HEK293 (cell line): ENCODE results near the gene SSC4D.

Experiments used
- BCL11A ChIP-seq: fragments of 450-650 bp; formaldehyde crosslinking; IDR thresholded peaks from 2 replicates; pipeline ENCODE4 v1.5.1; 2016; ENCODE audit warnings: low read depth, missing biosample characterization, missing genetic modification characterization
- GLI2 ChIP-seq: fragments of 450-650 bp; formaldehyde crosslinking; IDR thresholded peaks from 2 replicates; pipeline ENCODE4; 2017; ENCODE audit warnings: missing biosample characterization, missing genetic modification characterization, low read depth, borderline replicate concordance
- KLF17 ChIP-seq: fragments of 450-650 bp; formaldehyde crosslinking; IDR thresholded peaks from 2 replicates; pipeline ENCODE4 v1.5.1; 2016; ENCODE audit warnings: missing biosample characterization, missing genetic modification characterization
- TCF7L2 ChIP-seq: IDR thresholded peaks from 2 replicates; pipeline ENCODE4 v1.6.1; 2011; ENCODE audit warnings: low read depth, mild to moderate bottlenecking, inconsistent platforms, low read length, moderate library complexity, borderline replicate concordance
- YY1 ChIP-seq: fragments of 450-650 bp; formaldehyde crosslinking; IDR thresholded peaks from 2 replicates; pipeline ENCODE4 v1.5.1; 2018; ENCODE audit warnings: missing biosample characterization, missing genetic modification characterization
- ZNF133 ChIP-seq: fragments of 450-650 bp; formaldehyde crosslinking; IDR thresholded peaks from 2 replicates; pipeline ENCODE4 v1.5.1; 2016; ENCODE audit warnings: missing biosample characterization, missing genetic modification characterization
- ZNF2 ChIP-seq: fragments of 450-650 bp; formaldehyde crosslinking; IDR thresholded peaks from 2 replicates; pipeline ENCODE4 v1.5.1; 2016; ENCODE audit warnings: missing biosample characterization, missing genetic modification characterization
- ZNF350 ChIP-seq: fragments of 450-650 bp; formaldehyde crosslinking; IDR thresholded peaks from 2 replicates; pipeline ENCODE4 v1.5.0; 2017; ENCODE audit warnings: missing biosample characterization, mild to moderate bottlenecking, missing genetic modification characterization
- ZNF433 ChIP-seq: fragments of 450-650 bp; formaldehyde crosslinking; IDR thresholded peaks from 2 replicates; pipeline ENCODE4 v1.5.1; 2016; ENCODE audit warnings: missing biosample characterization, missing genetic modification characterization, low read depth
- ZNF596 ChIP-seq: fragments of 450-650 bp; IDR thresholded peaks from 2 replicates; pipeline ENCODE4 v1.5.0; 2018; ENCODE audit warnings: missing biosample characterization, mild to moderate bottlenecking, missing genetic modification characterization, moderate library complexity
- ZNF747 ChIP-seq: fragments of 450-650 bp; formaldehyde crosslinking; IDR thresholded peaks from 2 replicates; pipeline ENCODE4 v1.5.1; 2016; ENCODE audit warnings: missing biosample characterization, missing genetic modification characterization
- TF ChIP-seq, protein P1 (sequence below): fragments of 450-650 bp; formaldehyde crosslinking; IDR thresholded peaks from 2 replicates; pipeline ENCODE4 v1.5.1; 2016; ENCODE audit warnings: missing biosample characterization, missing genetic modification characterization
- TF ChIP-seq, protein P2 (sequence below): fragments of 450-650 bp; formaldehyde crosslinking; IDR thresholded peaks from 2 replicates; pipeline ENCODE4 v1.5.1; 2016; ENCODE audit warnings: missing biosample characterization, missing genetic modification characterization
- TF ChIP-seq, protein P3 (sequence below): fragments of 450-650 bp; formaldehyde crosslinking; IDR thresholded peaks from 2 replicates; pipeline ENCODE4 v1.5.1; 2017; ENCODE audit warnings: missing biosample characterization, missing genetic modification characterization

DNA sequence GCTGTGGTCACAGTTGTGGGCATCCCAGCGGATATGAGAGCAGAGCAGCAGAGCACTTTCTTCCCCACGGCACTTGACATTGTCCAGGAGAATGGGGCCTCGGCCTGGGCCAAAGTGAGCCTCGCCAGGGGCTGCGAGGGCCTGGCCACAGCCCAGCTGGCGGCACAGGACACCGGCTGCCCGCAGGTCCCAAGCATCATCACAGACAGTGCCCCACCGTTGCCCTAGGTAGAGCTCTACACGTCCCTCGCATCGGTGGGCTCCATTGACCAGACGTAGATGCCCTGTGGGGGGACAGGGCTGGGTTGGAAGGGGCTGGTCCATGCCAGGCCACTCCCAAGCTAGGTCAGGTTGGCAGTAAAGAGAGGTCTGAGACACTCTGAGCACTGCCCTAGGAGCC is 19.4 kb downstream of the SSC4D start:
- TF ChIP-seq, protein P1, sequence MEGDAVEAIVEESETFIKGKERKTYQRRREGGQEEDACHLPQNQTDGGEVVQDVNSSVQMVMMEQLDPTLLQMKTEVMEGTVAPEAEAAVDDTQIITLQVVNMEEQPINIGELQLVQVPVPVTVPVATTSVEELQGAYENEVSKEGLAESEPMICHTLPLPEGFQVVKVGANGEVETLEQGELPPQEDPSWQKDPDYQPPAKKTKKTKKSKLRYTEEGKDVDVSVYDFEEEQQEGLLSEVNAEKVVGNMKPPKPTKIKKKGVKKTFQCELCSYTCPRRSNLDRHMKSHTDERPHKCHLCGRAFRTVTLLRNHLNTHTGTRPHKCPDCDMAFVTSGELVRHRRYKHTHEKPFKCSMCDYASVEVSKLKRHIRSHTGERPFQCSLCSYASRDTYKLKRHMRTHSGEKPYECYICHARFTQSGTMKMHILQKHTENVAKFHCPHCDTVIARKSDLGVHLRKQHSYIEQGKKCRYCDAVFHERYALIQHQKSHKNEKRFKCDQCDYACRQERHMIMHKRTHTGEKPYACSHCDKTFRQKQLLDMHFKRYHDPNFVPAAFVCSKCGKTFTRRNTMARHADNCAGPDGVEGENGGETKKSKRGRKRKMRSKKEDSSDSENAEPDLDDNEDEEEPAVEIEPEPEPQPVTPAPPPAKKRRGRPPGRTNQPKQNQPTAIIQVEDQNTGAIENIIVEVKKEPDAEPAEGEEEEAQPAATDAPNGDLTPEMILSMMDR (tag by site-specific recombination): no peak
- TF ChIP-seq ZNF350: no peak
- TF ChIP-seq ZNF596 (tag by site-specific recombination): no peak
- TF ChIP-seq BCL11A (tag by site-specific recombination): no peak
- TF ChIP-seq ZNF133 (tag by site-specific recombination): no peak
- TF ChIP-seq, protein P2, sequence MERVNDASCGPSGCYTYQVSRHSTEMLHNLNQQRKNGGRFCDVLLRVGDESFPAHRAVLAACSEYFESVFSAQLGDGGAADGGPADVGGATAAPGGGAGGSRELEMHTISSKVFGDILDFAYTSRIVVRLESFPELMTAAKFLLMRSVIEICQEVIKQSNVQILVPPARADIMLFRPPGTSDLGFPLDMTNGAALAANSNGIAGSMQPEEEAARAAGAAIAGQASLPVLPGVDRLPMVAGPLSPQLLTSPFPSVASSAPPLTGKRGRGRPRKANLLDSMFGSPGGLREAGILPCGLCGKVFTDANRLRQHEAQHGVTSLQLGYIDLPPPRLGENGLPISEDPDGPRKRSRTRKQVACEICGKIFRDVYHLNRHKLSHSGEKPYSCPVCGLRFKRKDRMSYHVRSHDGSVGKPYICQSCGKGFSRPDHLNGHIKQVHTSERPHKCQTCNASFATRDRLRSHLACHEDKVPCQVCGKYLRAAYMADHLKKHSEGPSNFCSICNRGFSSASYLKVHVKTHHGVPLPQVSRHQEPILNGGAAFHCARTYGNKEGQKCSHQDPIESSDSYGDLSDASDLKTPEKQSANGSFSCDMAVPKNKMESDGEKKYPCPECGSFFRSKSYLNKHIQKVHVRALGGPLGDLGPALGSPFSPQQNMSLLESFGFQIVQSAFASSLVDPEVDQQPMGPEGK (tag by site-specific recombination): no peak
- TF ChIP-seq, protein P3, sequence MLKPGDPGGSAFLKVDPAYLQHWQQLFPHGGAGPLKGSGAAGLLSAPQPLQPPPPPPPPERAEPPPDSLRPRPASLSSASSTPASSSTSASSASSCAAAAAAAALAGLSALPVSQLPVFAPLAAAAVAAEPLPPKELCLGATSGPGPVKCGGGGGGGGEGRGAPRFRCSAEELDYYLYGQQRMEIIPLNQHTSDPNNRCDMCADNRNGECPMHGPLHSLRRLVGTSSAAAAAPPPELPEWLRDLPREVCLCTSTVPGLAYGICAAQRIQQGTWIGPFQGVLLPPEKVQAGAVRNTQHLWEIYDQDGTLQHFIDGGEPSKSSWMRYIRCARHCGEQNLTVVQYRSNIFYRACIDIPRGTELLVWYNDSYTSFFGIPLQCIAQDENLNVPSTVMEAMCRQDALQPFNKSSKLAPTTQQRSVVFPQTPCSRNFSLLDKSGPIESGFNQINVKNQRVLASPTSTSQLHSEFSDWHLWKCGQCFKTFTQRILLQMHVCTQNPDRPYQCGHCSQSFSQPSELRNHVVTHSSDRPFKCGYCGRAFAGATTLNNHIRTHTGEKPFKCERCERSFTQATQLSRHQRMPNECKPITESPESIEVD: no peak
- TF ChIP-seq GLI2 (tag by site-specific recombination): no peak
- TF ChIP-seq KLF17 (tag by site-specific recombination): no peak
- no peak for TF ChIP-seq ZNF433 (tag by site-specific recombination)
- TF ChIP-seq ZNF2: no peak
- TF ChIP-seq TCF7L2: no peak
- no peak for TF ChIP-seq ZNF747 (tag by site-specific recombination)
- no peak for TF ChIP-seq YY1 (tag by site-specific recombination)
